Activated naive CD4-positive, alpha-beta T cell treated with anti-CD3 and anti-CD28 coated beads, Interleukin-2, amount 50 U/mL, for 72 hours (primary cell): ENCODE measurements around the gene BANP. TPM values are rescaled to one million over a fixed set of nuclear protein-coding genes. Genes with fewer than 3 reads are reported as not detected.
"Not testable (repeated sequence)": the region's sequence is repeated elsewhere in the genome, so short reads cannot be mapped to it uniquely, and the experiment has no call there.

Experiments used
- ATAC-seq, 2 donors: fragments of 150-1000 bp; cut with Tn5 transposase; 2 replicates each; pipeline ENCODE4 v1.10.0; 2021; ENCODE audit warnings: mild to moderate bottlenecking in 2 of 2, moderate library complexity in 2 of 2
- DNase-seq, 2 donors: peaks; one replicate each; pipeline ENCODE4 v3.0.0; 2021 to 2022; ENCODE audit warnings: low spot score in 2 of 2
- H3K27ac Mint-ChIP-seq, 2 donors: one replicate each; pipeline ENCODE4 v1.8.0; 2022; ENCODE audit warnings: mild to moderate bottlenecking in 2 of 2, mixed read lengths in 2 of 2
- H3K36me3 Mint-ChIP-seq, 2 donors: one replicate each; pipeline ENCODE4 v1.8.0; 2022; ENCODE audit warnings: mixed read lengths in 2 of 2
- H3K9me3 Mint-ChIP-seq, 2 donors: one replicate each; pipeline ENCODE4 v1.8.0; 2022; ENCODE audit warnings: mixed read lengths in 2 of 2
- total RNA-seq, 2 donors: library from RNA; stranded (reverse); gene quantifications; one replicate each; pipeline ENCODE4 v1.2.3, GENCODE V29; 2022

The BANP gene
- total RNA-seq, 2 donors from 2014 or later, result 44.6 to 46.8 TPM

- Mint-ChIP-seq H3K27ac (peak overlapping the region in 1 of 2 donors; percentile 86), H3K9me3 (no peaks in the 10 kb centered on the region), H3K36me3 (no peaks in the 10 kb centered on the region)
- DNase-seq, result no peak
- no peak for ATAC-seq
Observed at GRCh38 chr16:88020516-88020885, 69.3 kb downstream of the BANP start.

DNA sequence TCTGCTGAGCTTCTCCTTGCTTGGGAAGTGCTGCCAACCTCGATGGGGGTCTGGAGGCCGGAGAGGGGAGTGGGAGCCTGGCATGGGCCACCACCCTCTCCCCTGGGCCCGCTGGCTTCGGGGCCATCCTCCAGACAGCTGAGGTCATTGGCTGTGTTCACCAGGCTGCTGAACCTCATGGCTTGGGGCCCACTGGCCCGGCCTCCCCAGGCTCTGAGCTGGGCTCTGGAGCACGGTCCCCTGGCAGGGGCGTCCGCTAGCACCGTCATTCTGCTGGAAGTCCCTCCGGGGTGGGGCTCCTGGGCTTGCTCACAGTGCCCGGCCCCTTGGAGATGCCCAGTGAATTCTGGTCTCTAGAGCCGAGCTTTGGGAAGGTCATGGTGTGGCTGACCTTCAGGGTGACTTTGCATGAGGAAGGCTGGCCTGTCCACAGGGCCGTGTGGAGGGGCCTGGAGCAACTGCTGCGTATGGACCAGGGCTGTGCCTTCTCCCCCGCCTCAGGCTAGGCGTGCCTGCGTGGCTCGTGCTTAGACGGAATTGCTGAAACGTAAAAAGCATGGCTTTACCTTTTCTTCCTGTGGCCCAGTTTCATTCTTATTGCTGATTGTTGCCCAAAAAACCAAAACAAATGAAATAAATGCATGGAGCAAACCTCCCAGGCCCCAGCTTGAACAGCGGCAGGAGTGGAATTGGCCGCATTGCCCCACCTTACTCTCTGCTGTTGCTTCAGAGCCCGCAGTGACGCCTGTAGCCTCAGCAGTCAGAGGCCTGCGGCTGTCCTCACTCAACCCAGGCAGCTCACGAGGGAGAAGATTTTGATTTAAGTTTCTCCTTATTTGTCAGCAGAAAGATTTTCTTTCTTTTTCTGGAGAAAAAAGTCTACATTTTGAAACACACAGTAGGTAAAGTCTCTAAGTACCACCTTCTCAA lies 70.1 kb downstream of the BANP start:
- H3K27ac Mint-ChIP-seq, result peak overlapping the region in 1 of 2 donors; percentile 35
- not testable (repeated sequence) for H3K9me3 Mint-ChIP-seq, H3K36me3 Mint-ChIP-seq, DNase-seq, ATAC-seq

DNA sequence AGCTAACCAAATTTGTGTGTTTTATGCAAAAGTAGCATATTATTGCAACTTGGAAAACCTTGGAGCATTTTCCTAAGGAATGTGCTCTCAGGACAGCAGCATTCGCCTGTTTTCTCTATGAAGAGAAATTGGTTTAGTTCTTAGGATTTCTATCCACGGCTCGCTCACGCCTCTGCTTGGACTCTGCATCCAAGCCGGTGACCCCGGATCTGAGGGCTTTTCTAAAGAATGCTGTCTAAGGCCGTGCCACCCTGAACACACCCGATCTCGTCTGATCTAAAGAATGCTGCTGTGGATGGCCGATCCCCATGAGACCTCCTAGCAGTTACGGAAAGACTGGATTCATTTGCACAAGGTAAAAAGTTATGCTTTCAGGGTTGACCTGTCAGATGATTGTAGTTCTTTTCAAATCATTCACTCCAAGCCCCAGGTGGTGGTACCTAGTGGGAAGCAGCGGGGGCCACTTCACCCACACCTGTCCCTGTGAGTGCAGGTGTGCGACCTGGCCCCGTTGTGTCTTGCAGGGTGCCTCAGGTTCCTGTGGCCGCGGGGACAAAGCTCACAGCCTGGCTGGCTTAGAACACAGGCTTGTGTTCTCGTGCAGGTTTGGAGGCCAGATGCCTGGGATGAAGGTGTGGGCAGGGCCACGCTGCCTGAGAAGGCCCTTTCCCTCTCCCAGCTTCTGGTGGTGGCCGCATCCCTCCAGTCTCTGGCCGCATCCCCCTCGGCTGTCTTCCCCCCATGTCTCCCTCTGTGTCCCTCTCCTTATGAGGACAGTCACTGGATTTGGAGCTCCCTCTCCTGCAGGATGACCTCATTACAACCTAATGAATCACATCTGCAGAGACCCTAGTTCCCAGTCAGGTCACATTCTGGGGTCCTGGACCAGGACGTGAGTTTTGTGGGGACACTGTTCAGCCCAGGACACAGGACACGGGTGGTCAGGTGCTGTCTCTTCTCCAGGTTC lies 71.1 kb downstream of the BANP start:
- H3K36me3 Mint-ChIP-seq, result no peaks in the 10 kb centered on the region
- H3K27ac Mint-ChIP-seq, result peak overlapping the region in 1 of 2 donors; percentile 36
- no peak for ATAC-seq
- no peak for DNase-seq
- no peaks in the 10 kb centered on the region for H3K9me3 Mint-ChIP-seq

DNA sequence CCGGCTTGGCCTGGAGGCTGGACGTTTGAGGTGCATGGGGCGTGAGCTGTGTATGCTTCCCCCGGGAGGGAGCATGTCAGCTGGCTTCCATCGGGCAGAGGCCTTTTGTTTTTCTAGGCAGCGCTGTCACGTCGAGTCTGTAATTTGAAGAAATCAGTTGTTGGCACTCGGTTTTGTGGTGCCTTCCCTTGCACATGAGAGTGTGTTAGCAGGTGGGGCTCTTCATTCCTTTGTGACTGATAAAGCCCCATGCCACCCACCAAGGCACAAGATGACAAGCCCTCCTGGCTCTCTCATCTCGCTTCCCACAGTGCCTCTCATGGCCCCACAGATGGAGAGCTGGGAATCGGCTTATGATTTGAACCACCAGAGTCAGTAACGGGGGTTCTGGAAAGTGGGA lies 72.1 kb downstream of the BANP start:
- no peak for ATAC-seq
- Mint-ChIP-seq H3K9me3 (no peaks in the 10 kb centered on the region), H3K27ac (peak overlapping the region in 1 of 2 donors; percentile 68), H3K36me3 (no peaks in the 10 kb centered on the region)
- DNase-seq, result no peak

DNA sequence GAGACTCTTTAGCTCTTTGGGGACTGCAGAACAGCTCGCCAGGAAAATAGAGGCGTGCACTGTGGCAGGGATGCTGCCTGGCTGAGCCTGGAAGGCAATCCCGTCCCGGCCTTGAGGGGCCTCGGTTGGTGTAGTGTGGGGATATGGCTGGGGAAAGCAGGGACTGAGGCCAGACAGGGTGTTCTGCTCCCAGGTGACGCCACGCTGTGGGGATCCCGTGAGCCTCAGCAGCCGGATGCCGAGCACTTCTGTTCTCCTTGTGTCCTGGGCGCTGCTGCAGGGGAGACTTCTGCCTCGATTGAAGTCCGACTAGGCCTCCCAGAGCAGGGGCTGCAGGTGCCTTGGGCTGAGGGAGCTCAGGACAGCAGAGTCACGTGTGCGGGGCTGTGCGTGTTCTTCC lies 72.6 kb downstream of the BANP start:
- Mint-ChIP-seq H3K9me3 (no peaks in the 10 kb centered on the region), H3K36me3 (no peaks in the 10 kb centered on the region), H3K27ac (peak overlapping the region in 1 of 2 donors; percentile 68)
- ATAC-seq (no peak), DNase-seq (no peak)

DNA sequence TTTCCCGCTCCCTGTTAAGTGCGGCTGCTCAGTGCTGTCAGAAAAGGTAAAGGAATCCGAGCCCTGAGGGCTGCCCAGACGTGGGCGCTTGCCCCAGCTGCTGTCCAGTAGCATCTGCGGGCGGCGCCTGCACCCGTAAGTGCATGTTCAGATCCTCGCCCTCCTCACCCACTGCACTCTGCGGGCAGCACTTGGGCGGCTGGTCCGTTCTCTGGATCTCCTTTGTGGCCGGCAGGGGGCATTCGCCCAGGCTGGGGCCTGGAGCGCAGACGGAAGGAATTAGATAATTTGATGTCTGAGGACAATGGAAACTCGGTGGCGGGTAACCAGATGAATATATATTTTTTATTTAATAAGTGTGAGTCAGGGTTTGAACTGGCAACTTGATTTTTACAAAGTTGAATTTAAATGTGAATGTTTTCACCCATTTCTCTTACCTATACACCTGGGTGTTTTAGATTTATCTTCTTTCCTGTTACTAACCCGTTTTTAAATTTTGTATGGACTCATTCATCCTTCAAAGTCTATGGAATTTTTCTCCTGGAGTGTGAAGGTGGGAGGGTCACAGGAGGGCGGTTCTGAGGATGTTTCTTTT lies 73.4 kb downstream of the BANP start:
- not testable (repeated sequence) for H3K36me3 Mint-ChIP-seq, ATAC-seq, DNase-seq, H3K9me3 Mint-ChIP-seq
- H3K27ac Mint-ChIP-seq, result peak overlapping the region; percentile 14 to 88

DNA sequence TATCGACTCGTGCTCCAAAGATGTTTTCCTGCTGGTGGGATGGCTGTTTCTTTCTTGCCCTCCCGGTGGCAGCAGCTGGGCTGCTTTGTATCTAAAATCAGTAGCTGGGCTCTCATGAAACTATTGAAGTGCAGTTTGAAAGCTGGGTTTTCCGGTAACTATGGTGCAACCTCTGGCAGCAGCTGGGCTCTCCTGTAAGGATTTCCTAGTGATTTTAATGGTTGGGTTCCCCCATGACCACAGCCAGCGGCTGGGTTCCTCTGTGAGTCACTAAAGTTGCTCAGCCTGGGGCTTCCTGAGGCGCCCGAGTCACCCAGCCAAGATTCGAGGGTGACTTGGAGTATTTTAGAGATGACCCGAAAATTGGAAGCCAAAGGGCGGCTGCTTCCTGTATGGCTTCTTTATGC lies 73.9 kb downstream of the BANP start:
- H3K27ac Mint-ChIP-seq, result peak overlapping the region; percentile 14 to 88
- peak in 1 of 2 donors; percentile 63 for DNase-seq
- ATAC-seq, result peak; percentile 67 to 90
- not testable (repeated sequence) for H3K9me3 Mint-ChIP-seq, H3K36me3 Mint-ChIP-seq

GRCh38 chr16:88025828-88026555 lies 74.8 kb downstream of the BANP start:
- H3K36me3 Mint-ChIP-seq, ATAC-seq, DNase-seq, H3K9me3 Mint-ChIP-seq: not testable (repeated sequence)
- H3K27ac Mint-ChIP-seq, result peak overlapping the region; percentile 14 to 48

DNA sequence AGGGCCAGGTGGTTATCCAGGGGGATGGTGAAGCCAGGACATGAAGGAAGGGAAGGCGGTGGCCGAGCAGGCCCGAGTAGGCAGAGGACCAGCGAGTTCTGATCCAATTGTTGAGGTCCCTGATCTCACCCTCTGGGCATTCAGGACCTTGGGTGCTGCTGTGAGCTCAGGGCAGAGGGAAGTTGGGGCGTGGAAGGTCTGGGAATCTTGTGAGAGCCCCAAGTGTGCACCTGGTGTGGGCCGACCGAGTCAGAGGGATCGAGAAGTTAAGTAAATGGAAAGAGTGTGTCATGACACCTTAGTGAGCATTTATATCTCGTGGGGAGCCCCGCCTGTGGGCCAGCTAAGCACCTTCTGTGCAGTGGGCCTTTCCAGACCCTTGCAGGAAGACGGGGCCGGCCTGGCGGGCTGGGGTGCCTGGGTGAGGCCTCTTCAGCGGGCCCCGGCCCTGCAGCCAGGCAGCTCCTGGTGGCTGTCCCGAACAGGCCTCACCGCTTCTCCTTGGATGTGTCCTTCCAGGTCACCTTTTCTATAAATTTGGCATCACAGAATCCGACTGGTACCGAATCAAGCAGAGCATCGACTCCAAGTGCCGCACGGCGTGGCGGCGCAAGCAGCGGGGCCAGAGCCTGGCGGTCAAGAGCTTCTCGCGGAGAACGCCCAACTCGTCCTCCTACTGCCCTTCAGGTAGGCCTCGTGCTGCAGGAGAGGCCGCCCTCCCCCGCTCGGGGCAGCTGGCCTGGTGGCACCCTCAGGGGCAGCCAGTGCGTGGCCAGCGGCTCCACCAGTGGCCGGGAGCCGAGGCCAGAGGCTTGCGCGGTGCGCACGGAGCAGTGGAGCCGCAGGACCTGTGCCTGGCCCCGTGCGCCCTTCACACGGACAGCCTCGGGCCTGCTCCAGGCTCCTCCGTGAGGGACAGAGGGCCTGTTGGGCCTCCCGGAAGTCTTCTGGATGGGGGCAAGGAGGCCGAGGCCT lies 76.0 kb downstream of the BANP start:
- no peak for ATAC-seq
- H3K9me3 Mint-ChIP-seq, result no peaks in the 10 kb centered on the region
- H3K36me3 Mint-ChIP-seq, result no peaks in the 10 kb centered on the region
- H3K27ac Mint-ChIP-seq, result no peak overlapping the region
- DNase-seq, result no peak

- ATAC-seq, DNase-seq, H3K27ac Mint-ChIP-seq, H3K9me3 Mint-ChIP-seq, H3K36me3 Mint-ChIP-seq: not testable (repeated sequence)
Observed at GRCh38 chr16:88028177-88028930, 77.1 kb downstream of the BANP start.

DNA sequence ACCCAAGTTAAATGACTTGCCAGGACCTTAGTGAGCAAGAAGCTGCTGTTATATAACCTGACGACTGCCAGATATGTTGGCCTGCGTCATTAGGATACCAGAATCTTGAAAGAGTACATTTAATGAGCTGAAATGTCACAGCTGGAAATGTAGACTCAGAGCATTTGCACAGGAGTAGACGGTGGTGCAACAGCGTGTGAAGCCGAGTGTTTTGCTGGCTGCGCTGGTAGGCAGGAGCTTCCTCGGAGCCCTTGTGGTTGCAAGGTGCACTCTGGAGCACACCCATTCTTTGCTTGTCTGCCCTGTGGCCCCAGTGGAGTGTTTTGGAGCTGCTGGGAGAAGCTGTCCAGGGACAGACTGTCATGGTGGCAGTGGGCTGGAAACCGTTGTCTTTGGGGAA lies 79.3 kb downstream of the BANP start:
- no peak for DNase-seq
- ATAC-seq, result no peak
- no peaks in the 10 kb centered on the region for H3K9me3 Mint-ChIP-seq
- H3K27ac Mint-ChIP-seq, result no peak overlapping the region
- H3K36me3 Mint-ChIP-seq, result peaks cover 0 to 1% of the 10 kb centered on the region in 2 donors

DNA sequence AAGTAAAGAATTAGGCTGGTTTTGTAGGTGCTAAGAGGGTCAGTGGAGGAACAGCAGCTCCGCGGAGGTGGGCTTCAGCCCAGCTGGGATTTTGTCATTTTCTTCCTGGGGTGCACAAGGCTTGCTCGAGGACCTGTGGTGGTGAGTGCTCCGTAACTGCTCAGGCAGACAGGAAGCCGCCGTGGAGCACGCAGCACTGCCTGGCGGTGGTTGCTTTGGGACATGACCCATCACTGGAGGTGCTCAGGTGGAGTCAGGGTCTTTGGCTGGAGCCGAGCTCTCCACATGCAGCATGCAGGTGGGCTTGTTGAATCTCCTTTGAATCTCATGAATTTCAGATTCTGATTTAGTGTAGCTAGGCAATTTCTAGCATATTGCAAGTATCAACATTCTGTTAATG lies 79.7 kb downstream of the BANP start:
- H3K27ac Mint-ChIP-seq, DNase-seq, H3K9me3 Mint-ChIP-seq, ATAC-seq, H3K36me3 Mint-ChIP-seq: not testable (repeated sequence)

- ATAC-seq, DNase-seq, H3K36me3 Mint-ChIP-seq, H3K9me3 Mint-ChIP-seq: not testable (repeated sequence)
- peak overlapping the region in 1 of 2 donors; percentile 29 for H3K27ac Mint-ChIP-seq
Observed at GRCh38 chr16:88033003-88033740, 81.9 kb downstream of the BANP start.

- H3K9me3 Mint-ChIP-seq, result no peaks in the 10 kb centered on the region
- H3K27ac Mint-ChIP-seq, result no peak overlapping the region
- DNase-seq, result no peak
- peaks cover 0 to 6% of the 10 kb centered on the region in 2 donors for H3K36me3 Mint-ChIP-seq
- ATAC-seq, result no peak
Observed at GRCh38 chr16:88034770-88035169, 83.5 kb downstream of the BANP start.
